Progenitor cell of endocrine pancreas (in vitro differentiated cells): Measurements from ENCODE around the gene CYP3A5. TPM values are rescaled to one million over a fixed set of nuclear protein-coding genes. Genes with fewer than 3 reads are reported as not detected.
"Not testable (repeated sequence)": the region's sequence is repeated elsewhere in the genome, so short reads cannot be mapped to it uniquely, and the experiment has no call there.

ENCODE experiments used
- DNase-seq: peaks from one replicate; pipeline ENCODE4 v3.0.0; 2021; ENCODE audit warnings: low spot score; ENCODE audit not compliant: unreplicated experiment
- H3K27ac Mint-ChIP-seq: 2 replicates; pipeline ENCODE4 v1.8.0; 2021; ENCODE audit warnings: mild to moderate bottlenecking, moderate library complexity, mixed read lengths
- H3K27me3 Mint-ChIP-seq: 2 replicates; pipeline ENCODE4 v1.8.0; 2021; ENCODE audit warnings: mixed read lengths
- H3K36me3 Mint-ChIP-seq: 2 replicates; pipeline ENCODE4 v1.8.0; 2022; ENCODE audit warnings: mixed read lengths; ENCODE audit not compliant: insufficient read depth
- H3K4me1 Mint-ChIP-seq: 2 replicates; pipeline ENCODE4 v1.8.0; 2021; ENCODE audit warnings: low read depth, mixed read lengths
- H3K4me3 Mint-ChIP-seq: 2 replicates; pipeline ENCODE4 v1.8.0; 2021; ENCODE audit warnings: low read depth, mild to moderate bottlenecking, moderate library complexity, mixed read lengths
- H3K9me3 Mint-ChIP-seq: 2 replicates; pipeline ENCODE4 v1.8.0; 2021; ENCODE audit warnings: low read depth, mixed read lengths
- total RNA-seq: library from RNA; stranded (reverse); gene quantifications from 2 replicates; pipeline ENCODE4 v1.2.1, GENCODE V29; 2021
- TF ChIP-seq, protein P1 (sequence below): fragments of 200-600 bp; sonication (generic); IDR thresholded peaks from one replicate; pipeline ENCODE4 v1.5.0; 2021; ENCODE audit warnings: antibody characterized with exemption, mild to moderate bottlenecking; ENCODE audit not compliant: unreplicated experiment

The CYP3A5 gene
- total RNA-seq, 1 donor from 2014 or later: 4.2 TPM

- H3K36me3 Mint-ChIP-seq: peaks cover 5% of the 10 kb centered on the region
- TF ChIP-seq, protein P1, sequence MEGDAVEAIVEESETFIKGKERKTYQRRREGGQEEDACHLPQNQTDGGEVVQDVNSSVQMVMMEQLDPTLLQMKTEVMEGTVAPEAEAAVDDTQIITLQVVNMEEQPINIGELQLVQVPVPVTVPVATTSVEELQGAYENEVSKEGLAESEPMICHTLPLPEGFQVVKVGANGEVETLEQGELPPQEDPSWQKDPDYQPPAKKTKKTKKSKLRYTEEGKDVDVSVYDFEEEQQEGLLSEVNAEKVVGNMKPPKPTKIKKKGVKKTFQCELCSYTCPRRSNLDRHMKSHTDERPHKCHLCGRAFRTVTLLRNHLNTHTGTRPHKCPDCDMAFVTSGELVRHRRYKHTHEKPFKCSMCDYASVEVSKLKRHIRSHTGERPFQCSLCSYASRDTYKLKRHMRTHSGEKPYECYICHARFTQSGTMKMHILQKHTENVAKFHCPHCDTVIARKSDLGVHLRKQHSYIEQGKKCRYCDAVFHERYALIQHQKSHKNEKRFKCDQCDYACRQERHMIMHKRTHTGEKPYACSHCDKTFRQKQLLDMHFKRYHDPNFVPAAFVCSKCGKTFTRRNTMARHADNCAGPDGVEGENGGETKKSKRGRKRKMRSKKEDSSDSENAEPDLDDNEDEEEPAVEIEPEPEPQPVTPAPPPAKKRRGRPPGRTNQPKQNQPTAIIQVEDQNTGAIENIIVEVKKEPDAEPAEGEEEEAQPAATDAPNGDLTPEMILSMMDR: no peak
- no peaks in the 10 kb centered on the region for H3K27me3 Mint-ChIP-seq
- peaks cover 10% of the 10 kb centered on the region for H3K9me3 Mint-ChIP-seq
- H3K27ac Mint-ChIP-seq: no peak overlapping the region
- peaks cover 33% of the 10 kb centered on the region for H3K4me1 Mint-ChIP-seq
- no peak overlapping the region for H3K4me3 Mint-ChIP-seq
- no peak for DNase-seq
Measured at GRCh38 chr7:99694912-99695304, 15.1 kb upstream of the CYP3A5 start.

- Mint-ChIP-seq H3K27ac (peak overlapping the region; percentile 93), H3K4me3 (peak overlapping the region; percentile 17), H3K9me3 (peaks cover 10% of the 10 kb centered on the region), H3K4me1 (peaks cover 33% of the 10 kb centered on the region), H3K27me3 (no peaks in the 10 kb centered on the region), H3K36me3 (peaks cover 5% of the 10 kb centered on the region)
- TF ChIP-seq, protein P1: no peak
- no peak for DNase-seq
Measured at GRCh38 chr7:99694201-99694911, 14.6 kb upstream of the CYP3A5 start.

DNA sequence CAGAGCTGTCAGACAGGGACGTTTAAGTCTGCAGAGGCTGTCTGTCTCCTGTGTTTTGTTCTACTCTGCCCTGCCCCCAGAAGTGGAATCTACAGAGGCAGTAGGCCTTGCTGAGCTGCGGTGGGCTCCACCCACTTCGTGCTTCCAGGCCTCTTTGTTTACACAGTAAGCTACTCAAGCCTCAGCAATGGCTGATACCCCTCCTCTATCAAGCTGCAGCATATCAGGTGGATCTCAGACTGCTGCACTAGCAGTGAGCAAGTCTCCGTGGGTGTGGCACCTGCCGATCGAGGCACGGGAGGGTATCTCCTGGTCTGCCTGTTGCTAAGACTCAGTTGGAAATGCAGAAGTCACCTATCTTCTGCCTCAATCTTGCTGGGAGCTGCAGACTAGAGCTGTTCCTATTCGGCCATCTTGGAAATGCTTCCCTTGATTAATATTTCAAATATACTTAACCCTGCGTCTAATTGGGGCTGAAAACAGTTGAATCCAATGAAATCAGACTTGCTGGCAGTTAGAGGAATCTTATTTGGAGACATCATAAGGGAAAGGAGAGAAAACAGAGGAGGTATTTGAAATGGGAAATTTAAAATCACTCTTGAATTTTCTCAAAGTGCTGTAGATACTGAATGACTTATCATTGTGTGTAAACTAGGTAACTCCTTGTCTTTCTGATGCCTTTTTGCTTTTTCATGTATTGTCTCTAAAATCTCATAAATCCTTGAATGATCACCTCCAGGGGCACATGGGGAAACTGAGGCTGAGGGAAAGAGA lies 13.8 kb upstream of the CYP3A5 start:
- peaks cover 28% of the 10 kb centered on the region for H3K4me1 Mint-ChIP-seq
- H3K27me3 Mint-ChIP-seq: no peaks in the 10 kb centered on the region
- peak overlapping the region; percentile 47 for H3K4me3 Mint-ChIP-seq
- peak; percentile 35 for DNase-seq
- TF ChIP-seq, protein P1: no peak
- peak overlapping the region; percentile 93 for H3K27ac Mint-ChIP-seq
- H3K9me3 Mint-ChIP-seq: peaks cover 10% of the 10 kb centered on the region
- peaks cover 5% of the 10 kb centered on the region for H3K36me3 Mint-ChIP-seq

- DNase-seq: no peak
- peak overlapping the region; percentile 93 for H3K27ac Mint-ChIP-seq
- H3K9me3 Mint-ChIP-seq: peaks cover 10% of the 10 kb centered on the region
- peaks cover 28% of the 10 kb centered on the region for H3K4me1 Mint-ChIP-seq
- H3K36me3 Mint-ChIP-seq: peaks cover 5% of the 10 kb centered on the region
- TF ChIP-seq, protein P1: no peak
- H3K4me3 Mint-ChIP-seq: no peak overlapping the region
- no peaks in the 10 kb centered on the region for H3K27me3 Mint-ChIP-seq
Measured at GRCh38 chr7:99693100-99693426, 13.3 kb upstream of the CYP3A5 start.

GRCh38 chr7:99692563-99692962 lies 12.8 kb upstream of the CYP3A5 start:
- not testable (repeated sequence) for DNase-seq, H3K4me3 Mint-ChIP-seq, H3K9me3 Mint-ChIP-seq, H3K27me3 Mint-ChIP-seq, H3K36me3 Mint-ChIP-seq
- Mint-ChIP-seq H3K27ac (peak overlapping the region; percentile 93), H3K4me1 (peaks cover 28% of the 10 kb centered on the region)

GRCh38 chr7:99691658-99692057 lies 11.9 kb upstream of the CYP3A5 start:
- not testable (repeated sequence) for DNase-seq, H3K27ac Mint-ChIP-seq, H3K36me3 Mint-ChIP-seq, H3K4me3 Mint-ChIP-seq, H3K27me3 Mint-ChIP-seq
- Mint-ChIP-seq H3K4me1 (peaks cover 28% of the 10 kb centered on the region), H3K9me3 (peaks cover 15% of the 10 kb centered on the region)

GRCh38 chr7:99690918-99691317 lies 11.1 kb upstream of the CYP3A5 start:
- not testable (repeated sequence) for H3K27me3 Mint-ChIP-seq, DNase-seq, H3K36me3 Mint-ChIP-seq, H3K27ac Mint-ChIP-seq, H3K4me3 Mint-ChIP-seq
- Mint-ChIP-seq H3K4me1 (peaks cover 28% of the 10 kb centered on the region), H3K9me3 (peaks cover 16% of the 10 kb centered on the region)

DNA sequence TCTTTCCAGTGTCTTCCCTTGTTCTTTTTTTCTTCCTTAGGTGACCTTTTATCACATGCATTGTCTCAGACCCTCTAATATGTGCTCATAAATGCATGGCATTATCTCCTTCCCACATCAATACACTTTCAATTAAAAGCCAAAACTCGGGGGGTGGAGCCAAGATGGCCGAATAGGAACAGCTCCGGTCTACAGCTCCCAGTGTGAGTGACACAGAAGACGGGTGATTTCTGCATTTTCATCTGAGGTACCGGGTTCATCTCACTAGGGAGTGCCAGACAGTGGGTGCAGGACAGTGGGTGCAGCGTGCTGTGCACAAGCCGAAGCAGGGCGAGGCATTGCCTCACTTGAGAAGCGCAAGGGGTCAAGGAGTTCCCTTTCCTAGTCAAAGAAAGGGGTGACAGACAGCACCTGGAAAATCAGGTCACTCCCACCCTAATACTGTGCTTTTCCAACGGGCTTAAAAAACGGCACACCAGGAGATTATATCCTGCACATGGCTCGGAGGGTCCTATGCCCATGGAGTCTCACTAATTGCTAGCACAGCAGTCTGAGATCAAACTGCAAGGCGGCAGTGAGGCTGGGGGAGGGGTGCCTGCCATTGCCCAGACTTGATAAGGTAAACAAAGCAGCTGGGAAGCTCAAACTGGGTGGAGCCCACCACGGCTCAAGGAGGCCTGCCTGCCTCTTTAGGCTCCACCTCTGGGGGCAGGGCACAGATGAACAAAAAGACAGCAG lies 6.2 kb upstream of the CYP3A5 start:
- DNase-seq, H3K27ac Mint-ChIP-seq, H3K4me1 Mint-ChIP-seq, H3K27me3 Mint-ChIP-seq, H3K4me3 Mint-ChIP-seq: not testable (repeated sequence)
- Mint-ChIP-seq H3K36me3 (peaks cover 10% of the 10 kb centered on the region), H3K9me3 (peaks cover 19% of the 10 kb centered on the region)
